Liver (tissue), 9 donors: ENCODE measurements around the gene TUBA3C. TPM values are rescaled to one million over a fixed set of nuclear protein-coding genes. Genes with fewer than 3 reads are reported as not detected.

Experiments
- DNase-seq: peaks from one replicate; pipeline ENCODE4 v3.0.0-alpha.2; 2017; ENCODE audit warnings: low spot score
- H3K27ac ChIP-seq, 2 donors: one replicate each; pipeline ENCODE4 v1.7.0; 2013; ENCODE audit warnings: inconsistent platforms in 2 of 2, low read length in 2 of 2, control low read depth in 1 of 2, low read depth in 1 of 2, mild to moderate bottlenecking in 1 of 2
- H3K27me3 ChIP-seq, 4 donors: one replicate each; pipeline versions ENCODE4 v1.6.1 to v1.7.0; 2013; ENCODE audit warnings: low read length in 3 of 4, inconsistent platforms in 1 of 4, mild to moderate bottlenecking in 1 of 4, moderate library complexity in 1 of 4; ENCODE audit not compliant: control insufficient read depth in 4 of 4, insufficient read depth in 4 of 4
- H3K36me3 ChIP-seq, 4 donors: one replicate each; pipeline versions ENCODE4 v1.6.1 to v1.7.0; 2013; ENCODE audit warnings: low read length in 3 of 4, mild to moderate bottlenecking in 3 of 4, low read depth in 1 of 4, moderate library complexity in 1 of 4; ENCODE audit not compliant: control insufficient read depth in 4 of 4, insufficient read depth in 3 of 4
- H3K4me1 ChIP-seq, 4 donors: one replicate each; pipeline versions ENCODE4 v1.6.1 to v1.7.0; 2013; ENCODE audit warnings: low read length in 3 of 4, mild to moderate bottlenecking in 3 of 4, moderate library complexity in 1 of 4; ENCODE audit not compliant: control insufficient read depth in 4 of 4, insufficient read depth in 4 of 4
- H3K4me3 ChIP-seq, 3 donors: one replicate each; pipeline versions ENCODE4 v1.6.1 to v1.7.0; 2013; ENCODE audit warnings: low read length in 3 of 3, control low read depth in 1 of 3, low read depth in 1 of 3, mild to moderate bottlenecking in 1 of 3
- H3K9ac ChIP-seq, 2 donors: one replicate each; pipeline ENCODE4 v1.7.0; 2013; ENCODE audit warnings: low read length in 2 of 2, mild to moderate bottlenecking in 2 of 2, moderate library complexity in 2 of 2, control low read depth in 1 of 2, low read depth in 1 of 2
- H3K9me3 ChIP-seq, 4 donors: one replicate each; pipeline versions ENCODE4 v1.6.1 to v1.7.0; 2013; ENCODE audit warnings: low read length in 3 of 4; ENCODE audit not compliant: control insufficient read depth in 4 of 4
- EGR1 ChIP-seq, 2 donors: IDR thresholded peaks; 2 replicates each; pipeline ENCODE4 v1.6.1; 2016 to 2018; ENCODE audit warnings: antibody characterized with exemption in 2 of 2, low read depth in 2 of 2
- FOXA1 ChIP-seq: IDR thresholded peaks from 2 replicates; pipeline ENCODE4 v1.6.1; 2016; ENCODE audit warnings: antibody characterized with exemption
- FOXA2 ChIP-seq: IDR thresholded peaks from 2 replicates; pipeline ENCODE4 v1.6.1; 2016; ENCODE audit warnings: antibody characterized with exemption
- GABPA ChIP-seq, 2 donors: IDR thresholded peaks in 1 of 2; conservative IDR thresholded peaks in 1 of 2; 2 replicates each; pipeline ENCODE4 v1.6.1; 2016; ENCODE audit warnings: antibody characterized with exemption in 2 of 2, mild to moderate bottlenecking in 1 of 2, moderate library complexity in 1 of 2
- HNF4A ChIP-seq, 2 donors: conservative IDR thresholded peaks; 2 replicates each; pipeline ENCODE4 v1.6.1; 2016; ENCODE audit warnings: antibody characterized with exemption in 2 of 2, mild to moderate bottlenecking in 2 of 2
- HNF4G ChIP-seq: IDR thresholded peaks from 2 replicates; pipeline ENCODE4 v1.6.1; 2016; ENCODE audit warnings: antibody characterized with exemption
- NR2F2 ChIP-seq: IDR thresholded peaks from 2 replicates; pipeline ENCODE4 v1.6.1; 2016; ENCODE audit warnings: antibody characterized with exemption
- RAD21 ChIP-seq, 2 donors: IDR thresholded peaks; 2 replicates each; pipeline ENCODE4 v1.6.1; 2016; ENCODE audit warnings: antibody characterized with exemption in 2 of 2, mild to moderate bottlenecking in 2 of 2
- RXRA ChIP-seq, 2 donors: IDR thresholded peaks; 2 replicates each; pipeline ENCODE4 v1.6.1; 2017 to 2018; ENCODE audit warnings: antibody characterized with exemption in 2 of 2, mild to moderate bottlenecking in 1 of 2
- SP1 ChIP-seq: IDR thresholded peaks from 2 replicates; pipeline ENCODE4 v1.6.1; 2018; ENCODE audit warnings: antibody characterized with exemption, mild to moderate bottlenecking
- TAF1 ChIP-seq: conservative IDR thresholded peaks from 2 replicates; pipeline ENCODE4 v1.6.1; 2016; ENCODE audit warnings: antibody characterized with exemption, mild to moderate bottlenecking
- YY1 ChIP-seq: IDR thresholded peaks from 2 replicates; pipeline ENCODE4 v1.6.1; 2016; ENCODE audit warnings: antibody characterized with exemption, mild to moderate bottlenecking
- WGBS: extraction: QIAGEN DNeasy Blood & Tissue Kit; methylation state at CpG from one replicate; pipeline ENCODE4 v1.1.7; 2013; 5-methylcytosine and 5-hydroxymethylcytosine counted together
- polyA plus RNA-seq, 2 donors: library from polyadenylated mRNA; stranded (reverse) in 1 of 2; unstranded in 1 of 2; fragments of 200-250 nt in 1 of 2; fragments of >200 nt in 1 of 2; fragmentation: Nextera tagmentation in 1 of 2; extraction: Ambion mirVana in 1 of 2; gene quantifications; one replicate each; pipeline versions ENCODE4 v1.2.1 to v1.2.3, GENCODE V29; 2013 to 2015
- total RNA-seq, 2 donors: library from RNA; depleted of rRNA; stranded (reverse); fragments of >200 nt; gene quantifications; one replicate each; pipeline ENCODE4 v1.2.3, GENCODE V29; 2014
- TF ChIP-seq, protein P1 (sequence below): IDR thresholded peaks from 2 replicates; pipeline ENCODE4 v1.6.1; 2016; ENCODE audit warnings: antibody characterized with exemption, mild to moderate bottlenecking
- TF ChIP-seq, protein P2 (sequence below): fragments of 150-350 bp; IDR thresholded peaks from 2 replicates; pipeline ENCODE4 v1.5.1; 2017; ENCODE audit warnings: improper control_type of control experiment, low read depth, low read length; ENCODE audit not compliant: missing input control
- TF ChIP-seq, protein P3 (sequence below): IDR thresholded peaks from 2 replicates; pipeline ENCODE4 v1.6.1; 2016; ENCODE audit warnings: antibody characterized with exemption
- donor health status: healthy.
- donor health status: healthy.
- donor health status: healthy.
- donor health status: healthy.
- donor health status: healthy.

Gene TUBA3C
- total and polyA plus RNA-seq, 4 donors = not detected

DNA sequence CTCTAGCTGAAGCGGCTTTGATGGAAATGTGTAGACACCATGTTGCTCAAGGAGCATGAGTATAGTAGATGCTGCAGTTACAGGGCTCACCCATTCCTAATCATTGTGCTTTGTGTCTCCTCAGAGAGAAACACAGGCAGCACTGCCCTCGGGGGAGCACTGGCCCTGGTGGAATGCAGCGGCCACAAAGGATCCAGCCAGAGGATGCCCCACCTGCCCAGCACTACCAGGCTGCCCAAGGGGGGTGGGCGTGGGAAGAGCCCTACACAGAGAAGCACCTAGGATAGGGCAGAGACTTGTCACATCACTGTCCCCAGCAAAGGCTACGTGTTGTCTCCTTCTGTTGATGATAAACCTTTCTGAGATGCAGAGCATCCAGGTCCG lies 9.0 kb downstream of the TUBA3C start:
- H3K4me1 ChIP-seq = no peaks in the 10 kb centered on the region
- WGBS = 48% methylated on average over 6 of the region's 6 CpGs
- H3K27ac ChIP-seq = no peak overlapping the region
- no peaks in the 10 kb centered on the region for H3K27me3 ChIP-seq
- H3K9ac ChIP-seq = no peak overlapping the region
- H3K36me3 ChIP-seq = no peaks in the 10 kb centered on the region
- DNase-seq = no peak
- peaks cover 0 to 4% (median 0%) of the 10 kb centered on the region in 4 donors for H3K9me3 ChIP-seq
- TF ChIP-seq GABPA (IDR thresholded peaks at IDR 0.05 in 1 of 2, conservative IDR thresholded peaks at IDR 0.05 in 1 of 2) (no peak), FOXA1 (no peak), YY1 (no peak), SP1 (no peak)
- TF ChIP-seq, protein P1, sequence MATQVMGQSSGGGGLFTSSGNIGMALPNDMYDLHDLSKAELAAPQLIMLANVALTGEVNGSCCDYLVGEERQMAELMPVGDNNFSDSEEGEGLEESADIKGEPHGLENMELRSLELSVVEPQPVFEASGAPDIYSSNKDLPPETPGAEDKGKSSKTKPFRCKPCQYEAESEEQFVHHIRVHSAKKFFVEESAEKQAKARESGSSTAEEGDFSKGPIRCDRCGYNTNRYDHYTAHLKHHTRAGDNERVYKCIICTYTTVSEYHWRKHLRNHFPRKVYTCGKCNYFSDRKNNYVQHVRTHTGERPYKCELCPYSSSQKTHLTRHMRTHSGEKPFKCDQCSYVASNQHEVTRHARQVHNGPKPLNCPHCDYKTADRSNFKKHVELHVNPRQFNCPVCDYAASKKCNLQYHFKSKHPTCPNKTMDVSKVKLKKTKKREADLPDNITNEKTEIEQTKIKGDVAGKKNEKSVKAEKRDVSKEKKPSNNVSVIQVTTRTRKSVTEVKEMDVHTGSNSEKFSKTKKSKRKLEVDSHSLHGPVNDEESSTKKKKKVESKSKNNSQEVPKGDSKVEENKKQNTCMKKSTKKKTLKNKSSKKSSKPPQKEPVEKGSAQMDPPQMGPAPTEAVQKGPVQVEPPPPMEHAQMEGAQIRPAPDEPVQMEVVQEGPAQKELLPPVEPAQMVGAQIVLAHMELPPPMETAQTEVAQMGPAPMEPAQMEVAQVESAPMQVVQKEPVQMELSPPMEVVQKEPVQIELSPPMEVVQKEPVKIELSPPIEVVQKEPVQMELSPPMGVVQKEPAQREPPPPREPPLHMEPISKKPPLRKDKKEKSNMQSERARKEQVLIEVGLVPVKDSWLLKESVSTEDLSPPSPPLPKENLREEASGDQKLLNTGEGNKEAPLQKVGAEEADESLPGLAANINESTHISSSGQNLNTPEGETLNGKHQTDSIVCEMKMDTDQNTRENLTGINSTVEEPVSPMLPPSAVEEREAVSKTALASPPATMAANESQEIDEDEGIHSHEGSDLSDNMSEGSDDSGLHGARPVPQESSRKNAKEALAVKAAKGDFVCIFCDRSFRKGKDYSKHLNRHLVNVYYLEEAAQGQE = no peak
- TF ChIP-seq, protein P2, sequence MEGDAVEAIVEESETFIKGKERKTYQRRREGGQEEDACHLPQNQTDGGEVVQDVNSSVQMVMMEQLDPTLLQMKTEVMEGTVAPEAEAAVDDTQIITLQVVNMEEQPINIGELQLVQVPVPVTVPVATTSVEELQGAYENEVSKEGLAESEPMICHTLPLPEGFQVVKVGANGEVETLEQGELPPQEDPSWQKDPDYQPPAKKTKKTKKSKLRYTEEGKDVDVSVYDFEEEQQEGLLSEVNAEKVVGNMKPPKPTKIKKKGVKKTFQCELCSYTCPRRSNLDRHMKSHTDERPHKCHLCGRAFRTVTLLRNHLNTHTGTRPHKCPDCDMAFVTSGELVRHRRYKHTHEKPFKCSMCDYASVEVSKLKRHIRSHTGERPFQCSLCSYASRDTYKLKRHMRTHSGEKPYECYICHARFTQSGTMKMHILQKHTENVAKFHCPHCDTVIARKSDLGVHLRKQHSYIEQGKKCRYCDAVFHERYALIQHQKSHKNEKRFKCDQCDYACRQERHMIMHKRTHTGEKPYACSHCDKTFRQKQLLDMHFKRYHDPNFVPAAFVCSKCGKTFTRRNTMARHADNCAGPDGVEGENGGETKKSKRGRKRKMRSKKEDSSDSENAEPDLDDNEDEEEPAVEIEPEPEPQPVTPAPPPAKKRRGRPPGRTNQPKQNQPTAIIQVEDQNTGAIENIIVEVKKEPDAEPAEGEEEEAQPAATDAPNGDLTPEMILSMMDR = no peak
- H3K4me3 ChIP-seq = no peak overlapping the region

DNA sequence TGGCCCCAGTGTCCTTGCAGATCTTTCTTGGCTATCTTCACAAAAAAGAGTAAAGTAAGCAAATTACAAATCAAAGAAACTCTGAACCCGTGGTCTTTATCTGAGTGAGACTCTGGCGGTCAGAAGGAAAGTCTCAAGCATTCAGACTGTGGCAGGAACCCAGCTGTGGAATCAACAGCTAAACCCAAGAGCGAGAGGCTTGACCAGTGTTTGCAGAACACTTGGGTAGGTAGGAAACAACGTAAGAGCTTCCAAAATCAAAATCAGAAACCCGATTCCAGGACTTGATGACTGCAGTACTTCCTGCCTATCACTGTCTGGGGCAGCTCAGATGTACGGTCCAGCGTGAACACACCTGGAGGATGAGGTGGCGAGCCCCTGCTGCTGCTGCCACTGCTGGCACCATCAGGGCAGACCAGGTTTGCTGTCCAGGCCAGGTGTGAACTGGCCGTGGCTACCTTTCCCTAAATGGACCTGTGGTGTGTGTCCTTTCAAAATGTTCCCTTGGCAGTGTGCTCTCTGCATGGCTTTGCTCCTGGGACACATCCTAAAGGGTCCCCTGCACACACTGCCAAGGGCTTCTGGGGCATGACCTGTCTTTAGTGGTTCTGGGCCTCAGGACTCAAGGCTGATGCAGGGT lies 9.5 kb downstream of the TUBA3C start:
- DNase-seq = no peak
- H3K36me3 ChIP-seq = no peaks in the 10 kb centered on the region
- H3K9ac ChIP-seq = no peak overlapping the region
- no peaks in the 10 kb centered on the region for H3K27me3 ChIP-seq
- no peak overlapping the region for H3K27ac ChIP-seq
- H3K4me1 ChIP-seq = no peaks in the 10 kb centered on the region
- no peak overlapping the region for H3K4me3 ChIP-seq
- H3K9me3 ChIP-seq = peaks cover 0 to 2% (median 0%) of the 10 kb centered on the region in 4 donors
- WGBS = 60% methylated on average over 9 of the region's 9 CpGs
- TF ChIP-seq FOXA1 (no peak), NR2F2 (no peak), RXRA (IDR thresholded peaks at IDR 0.05) (no peak), TAF1 (no peak), YY1 (no peak), EGR1 (IDR thresholded peaks at IDR 0.05; ENCODE audit: low read depth in 2 of 2) (no peak), HNF4A (conservative IDR thresholded peaks at IDR 0.05) (no peak), HNF4G (no peak), SP1 (no peak), RAD21 (IDR thresholded peaks at IDR 0.05) (no peak), FOXA2 (no peak), GABPA (IDR thresholded peaks at IDR 0.05 in 1 of 2, conservative IDR thresholded peaks at IDR 0.05 in 1 of 2) (no peak)
- TF ChIP-seq, protein P3, sequence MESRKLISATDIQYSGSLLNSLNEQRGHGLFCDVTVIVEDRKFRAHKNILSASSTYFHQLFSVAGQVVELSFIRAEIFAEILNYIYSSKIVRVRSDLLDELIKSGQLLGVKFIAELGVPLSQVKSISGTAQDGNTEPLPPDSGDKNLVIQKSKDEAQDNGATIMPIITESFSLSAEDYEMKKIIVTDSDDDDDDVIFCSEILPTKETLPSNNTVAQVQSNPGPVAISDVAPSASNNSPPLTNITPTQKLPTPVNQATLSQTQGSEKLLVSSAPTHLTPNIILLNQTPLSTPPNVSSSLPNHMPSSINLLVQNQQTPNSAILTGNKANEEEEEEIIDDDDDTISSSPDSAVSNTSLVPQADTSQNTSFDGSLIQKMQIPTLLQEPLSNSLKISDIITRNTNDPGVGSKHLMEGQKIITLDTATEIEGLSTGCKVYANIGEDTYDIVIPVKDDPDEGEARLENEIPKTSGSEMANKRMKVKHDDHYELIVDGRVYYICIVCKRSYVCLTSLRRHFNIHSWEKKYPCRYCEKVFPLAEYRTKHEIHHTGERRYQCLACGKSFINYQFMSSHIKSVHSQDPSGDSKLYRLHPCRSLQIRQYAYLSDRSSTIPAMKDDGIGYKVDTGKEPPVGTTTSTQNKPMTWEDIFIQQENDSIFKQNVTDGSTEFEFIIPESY = no peak
- TF ChIP-seq, protein P1 = no peak
